GM21723 (cell line): Measurements from ENCODE around the gene NGDN.
"Not testable (repeated sequence)": the region's sequence is repeated elsewhere in the genome, so short reads cannot be mapped to it uniquely, and the experiment has no call there.

Experiments used
- ATAC-seq: cut with Tn5 transposase; IDR thresholded peaks from one replicate; pipeline ENCODE4 v1.9.1; 2021; ENCODE audit warnings: mild to moderate bottlenecking, moderate library complexity; ENCODE audit not compliant: unreplicated experiment

Gene NGDN, protein sequence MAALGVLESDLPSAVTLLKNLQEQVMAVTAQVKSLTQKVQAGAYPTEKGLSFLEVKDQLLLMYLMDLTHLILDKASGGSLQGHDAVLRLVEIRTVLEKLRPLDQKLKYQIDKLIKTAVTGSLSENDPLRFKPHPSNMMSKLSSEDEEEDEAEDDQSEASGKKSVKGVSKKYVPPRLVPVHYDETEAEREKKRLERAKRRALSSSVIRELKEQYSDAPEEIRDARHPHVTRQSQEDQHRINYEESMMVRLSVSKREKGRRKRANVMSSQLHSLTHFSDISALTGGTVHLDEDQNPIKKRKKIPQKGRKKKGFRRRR

GRCh38 chr14:23469127-23469905, at the start of gene NGDN:
Gene NGDN, plus strand, starts transcription at chr14:23469703. Its CDS starts 13 bp downstream, at chr14:23469716.
- peak; percentile 97 for ATAC-seq

- no peak for ATAC-seq
Observed at GRCh38 chr14:23421594-23421993, 47.9 kb upstream of the NGDN start.

DNA sequence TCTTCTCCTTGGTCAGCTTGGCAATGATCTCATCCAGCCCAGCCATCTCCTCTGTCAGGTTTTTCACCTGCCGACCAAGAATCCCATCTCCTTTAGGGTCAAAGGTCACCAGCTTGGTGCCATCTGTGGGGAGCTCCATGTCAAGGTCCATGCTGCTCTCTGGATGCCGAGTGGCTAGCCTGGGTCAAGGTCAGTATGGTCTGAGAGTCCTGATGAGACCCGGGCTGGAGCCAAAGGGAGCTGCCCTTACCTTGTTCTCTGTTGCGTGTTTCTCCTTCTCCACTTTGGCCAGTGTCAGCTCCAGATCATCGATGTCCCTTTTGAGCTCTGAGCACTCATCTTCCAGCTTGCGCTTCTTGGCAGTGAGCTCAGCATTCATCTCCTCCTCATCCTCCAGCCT, 45.8 kb upstream of the NGDN start:
- ATAC-seq: no peak

DNA sequence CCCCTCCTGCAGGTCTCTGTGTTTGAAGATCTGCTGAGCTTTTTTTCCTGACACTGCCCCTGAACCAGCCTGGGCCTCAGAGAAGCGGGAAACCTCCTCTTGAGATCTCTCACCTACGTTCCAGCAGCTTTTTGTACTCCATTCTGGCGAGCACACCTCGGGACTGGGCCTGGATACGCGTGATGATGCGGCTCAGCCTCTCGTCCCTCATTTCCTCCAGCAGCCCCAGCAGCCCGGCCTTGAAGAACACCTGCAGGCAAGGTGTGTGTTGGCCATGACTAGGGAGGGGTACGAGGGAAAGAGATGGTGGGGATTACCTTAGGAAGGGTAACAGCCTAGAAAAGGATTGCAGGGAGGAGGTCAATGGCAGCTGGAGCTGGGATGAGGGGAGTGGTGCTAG, 44.3 kb upstream of the NGDN start:
- ATAC-seq: no peak

DNA sequence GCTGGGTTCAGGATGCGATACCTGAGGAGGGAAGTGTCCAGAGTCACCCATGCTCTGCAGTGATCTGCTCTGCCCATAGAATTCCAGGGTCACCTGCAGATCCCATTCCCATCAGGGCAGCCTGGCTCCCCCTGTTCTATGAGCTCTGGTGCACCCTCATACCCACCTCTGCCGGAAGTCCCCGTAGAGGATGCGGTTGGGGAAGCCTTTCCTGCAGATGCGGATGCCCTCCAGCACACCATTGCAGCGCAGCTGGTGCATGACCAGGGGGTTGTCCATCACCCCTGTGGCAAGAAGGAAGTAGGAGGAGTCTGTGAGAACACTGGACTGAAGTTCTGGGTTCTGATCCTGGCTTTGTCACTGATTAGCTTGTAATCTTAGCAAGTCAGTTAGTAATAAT, 43.7 kb upstream of the NGDN start:
- ATAC-seq: not testable (repeated sequence)

- no peak for ATAC-seq
Observed at GRCh38 chr14:23428686-23429495, 40.6 kb upstream of the NGDN start.

DNA sequence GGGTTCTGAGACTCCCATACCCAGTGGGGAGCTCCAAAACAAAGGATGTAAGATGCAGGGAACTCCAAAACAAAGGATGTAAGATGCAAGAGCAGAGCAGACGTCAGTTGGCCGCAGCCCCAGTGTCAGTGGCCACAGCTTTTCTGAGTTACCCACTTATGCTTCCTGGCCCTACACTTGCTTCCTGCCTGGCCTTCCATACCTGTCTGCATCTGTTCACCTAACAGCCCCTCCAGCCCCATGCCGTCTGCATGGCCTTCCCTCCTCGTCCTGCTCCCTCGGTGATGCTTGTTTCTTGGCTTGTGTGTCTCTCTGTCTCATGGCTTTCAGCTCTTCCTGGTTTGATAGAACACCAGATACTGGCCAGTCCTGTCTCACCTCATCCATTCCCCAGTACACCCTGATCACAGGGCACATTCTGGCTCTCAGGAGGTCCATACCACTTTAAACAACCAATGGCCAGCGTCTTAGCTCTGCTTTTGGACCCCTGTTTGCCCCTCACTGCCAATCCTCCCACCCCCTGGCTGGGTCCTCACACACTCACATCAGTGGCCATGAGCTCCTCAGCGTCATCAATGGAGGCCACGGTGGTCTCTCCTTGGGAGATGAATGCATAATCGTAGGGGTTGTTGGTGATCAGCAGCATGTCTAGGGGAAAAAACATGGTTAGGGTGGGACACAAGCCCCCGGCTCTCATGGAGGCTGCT, 39.3 kb upstream of the NGDN start:
- ATAC-seq: no peak

- ATAC-seq: no peak
Observed at GRCh38 chr14:23430723-23431085, 38.8 kb upstream of the NGDN start.

GRCh38 chr14:23431486-23431885, 38.0 kb upstream of the NGDN start:
- ATAC-seq: no peak

DNA sequence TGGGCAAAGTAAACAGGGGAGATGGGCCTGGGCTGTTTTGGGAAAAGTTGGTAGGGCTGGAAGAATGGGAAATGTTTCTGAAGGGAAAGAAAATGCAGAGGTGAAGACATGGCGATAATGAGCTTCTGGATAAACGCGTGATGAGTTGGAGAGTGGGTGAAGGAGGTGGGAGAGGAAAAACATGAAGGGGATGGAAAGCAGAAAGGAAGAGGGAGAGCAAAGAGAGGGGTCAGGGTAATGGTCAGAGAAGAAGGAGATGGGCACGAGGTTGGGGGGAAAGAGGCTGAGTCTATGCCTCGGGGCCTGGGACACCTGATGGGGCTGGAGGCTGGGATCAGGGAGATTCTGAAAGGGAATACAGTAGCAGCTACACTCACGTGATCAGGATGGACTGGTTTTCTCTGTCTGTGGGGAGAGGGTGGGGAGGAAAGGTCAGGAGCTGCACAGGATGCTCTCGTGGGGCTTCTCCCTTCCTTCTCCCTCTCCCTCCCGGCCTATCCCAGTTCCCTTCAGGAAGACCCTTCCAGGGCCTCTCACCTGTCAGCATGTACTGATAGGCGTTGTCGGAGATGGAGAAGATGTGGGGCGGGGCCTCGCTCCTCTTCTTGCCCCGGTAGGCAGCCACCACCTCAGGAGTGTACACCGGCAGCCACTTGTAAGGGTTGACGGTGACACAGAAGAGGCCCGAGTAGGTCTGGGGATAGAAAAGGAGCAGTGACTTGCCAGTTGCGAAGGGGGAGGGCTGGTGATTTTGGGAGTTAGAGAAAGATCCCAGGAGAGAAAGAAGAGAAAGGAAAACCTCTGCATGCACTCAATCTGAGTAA, 37.2 kb upstream of the NGDN start:
- ATAC-seq: no peak

GRCh38 chr14:23432946-23433345, 36.6 kb upstream of the NGDN start:
- no peak for ATAC-seq

DNA sequence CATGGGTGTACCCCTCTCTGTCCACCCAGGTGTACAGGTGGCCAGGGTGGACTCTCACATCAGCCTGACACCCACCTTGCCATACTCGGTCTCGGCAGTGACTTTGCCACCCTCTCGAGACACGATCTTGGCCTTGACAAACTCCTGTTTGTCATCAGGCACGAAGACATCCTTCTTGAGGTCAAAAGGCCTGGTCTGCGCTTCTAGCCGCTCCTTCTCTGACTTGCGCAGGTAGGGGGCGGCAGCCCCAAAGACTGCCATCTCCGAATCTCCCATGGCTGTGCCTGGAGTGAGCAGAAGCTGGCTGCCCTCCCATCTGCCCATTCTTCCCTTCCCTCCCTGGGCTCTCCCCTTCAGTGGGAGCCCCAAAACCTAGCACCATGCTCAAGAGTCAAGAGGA, 36.0 kb upstream of the NGDN start:
- no peak for ATAC-seq

GRCh38 chr14:23434488-23435222, 34.8 kb upstream of the NGDN start:
- ATAC-seq: no peak

GRCh38 chr14:23435543-23436326, 33.8 kb upstream of the NGDN start, which contains the start of gene MYH7:
Gene MYH7, minus strand, starts transcription at chr14:23435660. Its CDS starts 1,928 bp downstream, at chr14:23433732.
- ATAC-seq: no peak

GRCh38 chr14:23436327-23437132, 33.0 kb upstream of the NGDN start:
- ATAC-seq: no peak

DNA sequence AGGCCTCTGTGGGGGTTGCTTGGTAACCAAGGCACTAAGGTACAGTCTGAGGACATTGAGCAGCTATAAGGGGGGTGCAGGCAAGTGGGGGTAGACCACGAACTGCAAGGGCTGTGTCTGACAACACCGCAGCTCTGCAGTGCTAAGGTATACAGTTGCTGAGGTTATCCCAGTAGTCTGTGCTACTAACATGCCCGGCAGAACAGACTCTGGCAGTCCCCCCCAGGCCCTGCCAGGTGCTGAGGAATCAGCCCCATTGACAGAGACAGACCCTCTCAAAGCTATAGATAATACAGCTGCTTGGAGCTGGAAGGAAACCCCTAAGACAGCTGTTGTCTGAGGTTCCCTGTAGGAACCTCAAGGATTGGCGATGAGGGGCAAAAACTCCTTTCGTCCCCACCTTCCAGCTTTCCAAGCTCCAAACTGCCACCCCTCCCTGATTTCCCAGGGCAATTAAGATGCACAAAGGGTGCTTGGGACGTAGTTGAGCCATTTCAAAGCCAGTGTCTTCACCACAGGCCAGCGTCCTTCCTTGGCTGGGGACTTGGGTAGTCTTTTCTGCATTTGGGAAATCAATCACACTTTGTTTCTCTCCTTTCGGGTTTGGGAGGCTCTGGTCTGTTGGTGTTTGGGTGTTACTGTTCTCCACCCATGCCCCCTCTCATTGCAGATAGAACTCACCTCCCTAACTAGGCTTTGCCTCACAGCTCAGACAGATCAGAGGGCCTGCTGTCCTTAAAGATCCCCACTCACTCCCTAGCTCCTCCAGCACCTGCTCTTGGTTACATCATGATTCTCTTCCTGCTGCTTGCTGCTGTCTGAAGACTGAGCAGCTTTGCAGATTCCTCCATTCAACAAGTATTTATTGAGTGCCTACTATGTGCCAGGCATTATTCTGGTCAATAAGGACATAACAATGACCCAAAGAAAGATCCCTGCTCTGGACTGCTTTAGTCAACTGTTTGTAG, 32.1 kb upstream of the NGDN start:
- no peak for ATAC-seq
